Fibroblast of mammary gland (primary cell): ENCODE results near the gene LIPE.
A peak's percentile ranks its signal among the peaks of the same experiment; 100 is the strongest.

Experiments used
- DNase-seq: peaks from one replicate; pipeline ENCODE4 v3.0.0-alpha.2; 2010; ENCODE audit warnings: low read depth
- H3K4me3 ChIP-seq: 2 replicates; pipeline ENCODE4 v1.5.1; 2011; ENCODE audit warnings: low read depth, mild to moderate bottlenecking, low read length, moderate library complexity; ENCODE audit not compliant: control insufficient read depth
- TF ChIP-seq, protein P1 (sequence below): conservative IDR thresholded peaks from 2 replicates; pipeline ENCODE4 v1.5.1; 2011; ENCODE audit warnings: low read depth, low read length, inconsistent platforms; ENCODE audit not compliant: control insufficient read depth, insufficient read depth

Gene LIPE

DNA sequence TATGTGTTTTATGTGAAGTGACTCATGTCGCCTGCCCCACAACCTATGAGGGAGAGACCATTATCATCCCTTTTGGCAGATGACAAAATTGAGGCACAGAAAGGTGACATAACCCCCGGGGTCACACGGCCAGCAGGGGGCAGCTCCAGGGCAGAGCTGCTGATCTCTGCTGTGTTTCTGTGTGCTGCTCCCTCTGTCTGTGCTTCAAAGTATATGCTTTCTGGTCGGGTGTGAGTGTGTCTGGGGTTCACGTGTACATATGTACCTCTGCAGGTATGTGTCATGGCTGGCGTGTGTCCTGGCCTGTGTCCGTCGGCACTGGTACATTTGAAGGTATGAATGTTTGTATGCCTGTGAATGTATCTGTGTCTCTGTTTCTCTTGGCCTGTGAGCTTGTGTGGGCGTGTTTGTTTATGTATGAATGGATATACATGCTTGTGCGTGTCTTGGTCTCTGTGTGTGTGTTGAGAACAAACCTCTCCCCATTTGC lies 7.1 kb downstream of the LIPE start:
- no peak overlapping the region for H3K4me3 ChIP-seq
- peak; percentile 58 for DNase-seq

DNA sequence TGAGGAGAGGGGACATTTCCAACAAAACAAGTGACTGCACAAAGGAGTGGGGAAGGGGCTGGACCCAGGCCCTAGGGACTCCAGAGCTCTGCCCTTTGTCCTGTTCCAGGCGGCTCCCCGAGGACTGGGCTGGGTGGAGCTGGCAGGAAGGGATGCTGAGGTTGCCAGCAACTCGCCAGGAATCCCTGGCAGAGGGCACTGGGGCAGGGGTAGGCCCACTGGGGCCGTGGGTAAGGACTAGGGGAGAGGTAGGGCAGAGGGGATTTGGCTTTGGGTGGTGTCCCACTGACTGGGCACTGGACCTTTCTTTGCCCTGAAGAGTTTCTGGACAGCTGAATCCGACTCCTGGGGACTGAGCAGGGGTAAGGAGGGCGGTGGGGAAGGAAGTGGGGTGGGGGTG lies 7.9 kb downstream of the LIPE start:
- DNase-seq = no peak
- no peak overlapping the region for H3K4me3 ChIP-seq
- TF ChIP-seq, protein P1, sequence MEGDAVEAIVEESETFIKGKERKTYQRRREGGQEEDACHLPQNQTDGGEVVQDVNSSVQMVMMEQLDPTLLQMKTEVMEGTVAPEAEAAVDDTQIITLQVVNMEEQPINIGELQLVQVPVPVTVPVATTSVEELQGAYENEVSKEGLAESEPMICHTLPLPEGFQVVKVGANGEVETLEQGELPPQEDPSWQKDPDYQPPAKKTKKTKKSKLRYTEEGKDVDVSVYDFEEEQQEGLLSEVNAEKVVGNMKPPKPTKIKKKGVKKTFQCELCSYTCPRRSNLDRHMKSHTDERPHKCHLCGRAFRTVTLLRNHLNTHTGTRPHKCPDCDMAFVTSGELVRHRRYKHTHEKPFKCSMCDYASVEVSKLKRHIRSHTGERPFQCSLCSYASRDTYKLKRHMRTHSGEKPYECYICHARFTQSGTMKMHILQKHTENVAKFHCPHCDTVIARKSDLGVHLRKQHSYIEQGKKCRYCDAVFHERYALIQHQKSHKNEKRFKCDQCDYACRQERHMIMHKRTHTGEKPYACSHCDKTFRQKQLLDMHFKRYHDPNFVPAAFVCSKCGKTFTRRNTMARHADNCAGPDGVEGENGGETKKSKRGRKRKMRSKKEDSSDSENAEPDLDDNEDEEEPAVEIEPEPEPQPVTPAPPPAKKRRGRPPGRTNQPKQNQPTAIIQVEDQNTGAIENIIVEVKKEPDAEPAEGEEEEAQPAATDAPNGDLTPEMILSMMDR = no peak

More for the DNA sequence above, 7.1 kb downstream of the LIPE start:
- TF ChIP-seq, protein P1 = peak; percentile 74

DNA sequence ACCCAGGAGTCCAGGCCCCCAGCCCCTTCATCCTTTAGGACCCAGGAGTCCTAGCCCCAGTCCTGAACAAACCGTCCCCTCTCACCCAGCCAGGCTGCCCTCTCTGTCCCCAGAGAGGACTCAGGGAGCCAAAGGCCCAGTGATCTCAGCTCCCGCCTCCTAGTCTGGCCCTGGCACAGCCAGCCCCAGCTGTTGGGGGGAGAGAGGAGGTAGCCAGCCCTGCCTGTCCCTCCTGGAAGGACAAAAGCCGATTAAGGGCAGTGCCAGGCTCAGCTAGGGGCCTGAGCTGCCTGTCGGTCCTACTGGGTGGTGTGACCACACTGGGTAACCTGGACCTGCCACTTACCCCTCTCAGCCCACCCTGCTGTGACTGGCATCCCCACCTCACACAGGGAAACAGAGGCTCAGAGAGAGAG lies 14.5 kb downstream of the LIPE start:
- TF ChIP-seq, protein P1 = no peak
- no peak overlapping the region for H3K4me3 ChIP-seq
- no peak for DNase-seq

DNA sequence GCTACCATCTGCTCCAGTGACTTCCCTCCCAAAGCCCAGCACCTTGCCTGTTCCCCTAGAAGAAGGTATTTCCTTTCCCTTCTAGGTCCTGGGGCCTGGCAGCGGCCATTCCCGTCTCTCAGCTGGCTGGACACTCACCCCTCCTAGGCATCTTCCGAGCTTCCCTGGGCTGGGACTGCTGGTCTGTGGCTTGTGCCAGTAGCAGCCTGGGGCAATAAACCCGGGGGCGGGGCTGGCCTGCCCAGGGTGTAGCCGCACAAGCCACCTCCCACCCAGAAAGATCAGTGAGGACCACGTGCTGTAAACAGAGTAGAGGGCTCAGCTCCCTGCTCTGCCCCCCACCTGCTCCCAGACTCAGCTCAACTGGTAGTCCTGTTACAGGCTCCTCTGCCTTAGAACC lies 15.0 kb downstream of the LIPE start:
- H3K4me3 ChIP-seq = no peak overlapping the region
- TF ChIP-seq, protein P1 = no peak
- DNase-seq = no peak

DNA sequence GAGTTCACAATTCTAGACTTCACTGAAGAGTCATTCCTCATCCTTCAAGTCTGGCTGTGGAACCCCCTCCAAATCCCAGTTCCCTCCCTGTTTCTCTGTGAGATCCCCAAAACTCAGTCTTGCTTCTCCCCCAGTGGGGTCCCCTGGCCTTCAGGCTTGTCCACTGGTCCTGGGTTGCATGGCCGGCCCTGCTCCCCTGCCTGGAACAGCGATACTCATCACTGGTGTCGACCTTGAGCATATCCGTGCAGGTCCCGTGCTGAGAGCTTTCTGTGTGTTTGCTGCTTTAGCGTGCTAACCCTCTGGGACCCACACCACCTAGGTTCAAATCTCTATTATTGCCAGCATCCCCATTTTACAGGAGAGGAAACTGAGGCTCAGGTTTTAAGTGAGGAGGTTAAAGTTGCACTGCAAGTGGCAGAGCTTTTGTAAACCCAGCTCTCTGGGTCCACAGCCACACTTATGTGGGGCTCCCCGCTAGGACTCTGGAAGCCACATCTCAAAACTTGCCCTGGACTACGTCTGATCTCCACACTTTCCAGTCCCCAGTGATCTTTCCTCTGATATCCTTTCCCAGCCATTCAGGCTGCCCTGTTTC lies 15.5 kb downstream of the LIPE start:
- TF ChIP-seq, protein P1 = no peak
- no peak for DNase-seq
- H3K4me3 ChIP-seq = no peak overlapping the region

DNA sequence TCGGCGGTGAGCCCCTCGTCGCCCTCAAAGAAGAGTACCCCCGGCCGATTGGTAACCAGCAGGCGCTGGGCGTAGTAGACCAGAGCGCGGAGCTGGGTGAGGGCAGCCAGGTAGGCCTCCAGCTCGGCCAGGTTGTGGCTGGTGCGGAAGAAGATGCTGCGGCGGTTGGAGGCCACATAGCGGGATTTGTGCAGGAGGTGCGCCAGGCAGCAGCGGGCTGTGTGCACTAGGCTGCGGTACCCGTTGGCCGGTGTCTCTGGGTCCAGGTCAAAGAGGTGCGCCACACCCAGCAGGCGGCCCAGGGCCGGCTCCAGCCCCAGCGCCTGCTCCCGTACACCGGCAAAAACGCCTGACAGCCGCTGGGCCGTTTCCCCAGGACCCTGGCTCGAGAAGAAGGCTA lies 16.8 kb downstream of the LIPE start:
- H3K4me3 ChIP-seq = no peak overlapping the region
- no peak for DNase-seq
- TF ChIP-seq, protein P1 = no peak
